ENCODE results near the gene DCC. TPM values are rescaled to one million over a fixed set of nuclear protein-coding genes. Genes with fewer than 3 reads are reported as not detected.

Gene DCC
- total RNA-seq, 1 experiment from 2014 or later, result not detected

GRCh38 chr18:52582516-52582915 is 242.5 kb downstream of the DCC start:
- Mint-ChIP-seq H3K27ac (ENCODE audit: low read depth, unreplicated experiment) (no peak overlapping the region), H3K4me1 (ENCODE audit: insufficient read depth, unreplicated experiment) (no peaks in the 10 kb centered on the region), H3K36me3 (ENCODE audit: insufficient read depth, unreplicated experiment) (no peaks in the 10 kb centered on the region), H3K9me3 (ENCODE audit: unreplicated experiment) (peaks cover 41% of the 10 kb centered on the region), H3K27me3 (ENCODE audit: insufficient read depth, unreplicated experiment) (no peaks in the 10 kb centered on the region), H3K4me3 (ENCODE audit: unreplicated experiment) (no peak overlapping the region)
- CTCF ChIA-PET, result interaction anchor here (1.0 kb wide), 1 partner anchor 15 kb away, joined by 3 read pairs; no protein-coding TSS in a partner anchor
- no peak for TF ChIP-seq CTCF (IDR thresholded peaks at IDR 0.05; ENCODE audit: unreplicated experiment)
- no peak for DNase-seq (ENCODE audit: unreplicated experiment)
- BruUV-seq (replicated peaks), result no TSS peak
- POLR2A ChIA-PET, result no interaction called here
- intact Hi-C loops (cut with micrococcal nuclease), result no loop called here

GRCh38 chr18:52588931-52589330 is 248.9 kb downstream of the DCC start:
- no peak overlapping the region for H3K27ac Mint-ChIP-seq (ENCODE audit: low read depth, unreplicated experiment)
- H3K27me3 Mint-ChIP-seq (ENCODE audit: insufficient read depth, unreplicated experiment), result no peaks in the 10 kb centered on the region
- no peaks in the 10 kb centered on the region for H3K4me1 Mint-ChIP-seq (ENCODE audit: insufficient read depth, unreplicated experiment)
- ChIA-PET CTCF (interaction anchor here (0.5 to 0.7 kb wide), 2 partner anchors 37 to 56 kb away, joined by 3 read pairs; no protein-coding TSS in a partner anchor), POLR2A (no interaction called here)
- TF ChIP-seq CTCF (IDR thresholded peaks at IDR 0.05; ENCODE audit: unreplicated experiment), result no peak
- DNase-seq (ENCODE audit: unreplicated experiment), result no peak
- no peaks in the 10 kb centered on the region for H3K36me3 Mint-ChIP-seq (ENCODE audit: insufficient read depth, unreplicated experiment)
- no TSS peak for BruUV-seq (replicated peaks)
- no peak overlapping the region for H3K4me3 Mint-ChIP-seq (ENCODE audit: unreplicated experiment)
- intact Hi-C loops (cut with micrococcal nuclease), result no loop called here
- peaks cover 18% of the 10 kb centered on the region for H3K9me3 Mint-ChIP-seq (ENCODE audit: unreplicated experiment)

GRCh38 chr18:52596748-52597435 is 256.9 kb downstream of the DCC start:
- no peak overlapping the region for H3K4me3 Mint-ChIP-seq (ENCODE audit: unreplicated experiment)

GRCh38 chr18:52598921-52599320 is 258.9 kb downstream of the DCC start:
- BruUV-seq (replicated peaks), result no TSS peak
- no peaks in the 10 kb centered on the region for H3K4me1 Mint-ChIP-seq (ENCODE audit: insufficient read depth, unreplicated experiment)
- ChIA-PET POLR2A (no interaction called here), CTCF (no interaction called here)
- intact Hi-C loops (cut with micrococcal nuclease), result no loop called here
- H3K27ac Mint-ChIP-seq (ENCODE audit: low read depth, unreplicated experiment), result no peak overlapping the region
- no peaks in the 10 kb centered on the region for H3K27me3 Mint-ChIP-seq (ENCODE audit: insufficient read depth, unreplicated experiment)
- DNase-seq (ENCODE audit: unreplicated experiment), result no peak
- no peak overlapping the region for H3K4me3 Mint-ChIP-seq (ENCODE audit: unreplicated experiment)
- H3K9me3 Mint-ChIP-seq (ENCODE audit: unreplicated experiment), result peaks cover 38% of the 10 kb centered on the region
- TF ChIP-seq CTCF (IDR thresholded peaks at IDR 0.05; ENCODE audit: unreplicated experiment), result no peak
- H3K36me3 Mint-ChIP-seq (ENCODE audit: insufficient read depth, unreplicated experiment), result no peaks in the 10 kb centered on the region

More at GRCh38 chr18:52596748-52597435, 256.9 kb downstream of the DCC start:
- ChIA-PET POLR2A (no interaction called here), CTCF (no interaction called here)
- no peak for DNase-seq (ENCODE audit: unreplicated experiment)
- no peak for TF ChIP-seq CTCF (IDR thresholded peaks at IDR 0.05; ENCODE audit: unreplicated experiment)
- H3K9me3 Mint-ChIP-seq (ENCODE audit: unreplicated experiment), result peaks cover 36% of the 10 kb centered on the region
- intact Hi-C loops (cut with micrococcal nuclease), result no loop called here
- no peaks in the 10 kb centered on the region for H3K4me1 Mint-ChIP-seq (ENCODE audit: insufficient read depth, unreplicated experiment)
- no peaks in the 10 kb centered on the region for H3K36me3 Mint-ChIP-seq (ENCODE audit: insufficient read depth, unreplicated experiment)
- BruUV-seq (replicated peaks), result no TSS peak
- H3K27ac Mint-ChIP-seq (ENCODE audit: low read depth, unreplicated experiment), result no peak overlapping the region
- no peaks in the 10 kb centered on the region for H3K27me3 Mint-ChIP-seq (ENCODE audit: insufficient read depth, unreplicated experiment)

All from MCF 10A (cell line).